Measurements from ENCODE around the gene CREB5.

DNA sequence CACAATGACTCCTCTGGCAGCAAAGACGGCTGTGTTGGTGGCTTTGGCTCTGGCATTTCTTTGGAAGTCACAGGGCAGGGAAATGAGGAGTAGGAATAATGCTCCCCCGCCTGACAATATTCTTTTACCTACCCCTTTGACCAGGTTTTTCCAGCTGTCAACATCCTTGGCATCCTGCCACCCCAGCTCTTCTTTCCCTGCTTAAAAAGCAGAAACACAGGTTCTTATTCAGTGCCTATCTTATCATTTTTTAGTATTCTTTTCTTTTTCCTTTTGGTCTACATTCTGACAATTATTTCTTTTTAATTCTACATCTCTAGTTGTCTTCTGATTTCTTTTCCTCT, 97.7 kb downstream of the CREB5 start:
- TF ChIP-seq EZH2 (IDR thresholded peaks at IDR 0.05; ENCODE audit: borderline replicate concordance, insufficient read depth, low read length, poor library complexity, severe bottlenecking) (no peak), TAF1 (IDR thresholded peaks at IDR 0.05; ENCODE audit: low read depth) (no peak), MXI1 (conservative IDR thresholded peaks at IDR 0.05; ENCODE audit: poor library complexity, severe bottlenecking) (no peak), RAD21 (conservative IDR thresholded peaks at IDR 0.05) (no peak), SMC3 (conservative IDR thresholded peaks at IDR 0.05; ENCODE audit: poor library complexity) (no peak), EP300 (conservative IDR thresholded peaks at IDR 0.05; ENCODE audit: poor library complexity, severe bottlenecking) (no peak)
- TF ChIP-seq, protein P1, sequence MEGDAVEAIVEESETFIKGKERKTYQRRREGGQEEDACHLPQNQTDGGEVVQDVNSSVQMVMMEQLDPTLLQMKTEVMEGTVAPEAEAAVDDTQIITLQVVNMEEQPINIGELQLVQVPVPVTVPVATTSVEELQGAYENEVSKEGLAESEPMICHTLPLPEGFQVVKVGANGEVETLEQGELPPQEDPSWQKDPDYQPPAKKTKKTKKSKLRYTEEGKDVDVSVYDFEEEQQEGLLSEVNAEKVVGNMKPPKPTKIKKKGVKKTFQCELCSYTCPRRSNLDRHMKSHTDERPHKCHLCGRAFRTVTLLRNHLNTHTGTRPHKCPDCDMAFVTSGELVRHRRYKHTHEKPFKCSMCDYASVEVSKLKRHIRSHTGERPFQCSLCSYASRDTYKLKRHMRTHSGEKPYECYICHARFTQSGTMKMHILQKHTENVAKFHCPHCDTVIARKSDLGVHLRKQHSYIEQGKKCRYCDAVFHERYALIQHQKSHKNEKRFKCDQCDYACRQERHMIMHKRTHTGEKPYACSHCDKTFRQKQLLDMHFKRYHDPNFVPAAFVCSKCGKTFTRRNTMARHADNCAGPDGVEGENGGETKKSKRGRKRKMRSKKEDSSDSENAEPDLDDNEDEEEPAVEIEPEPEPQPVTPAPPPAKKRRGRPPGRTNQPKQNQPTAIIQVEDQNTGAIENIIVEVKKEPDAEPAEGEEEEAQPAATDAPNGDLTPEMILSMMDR (IDR thresholded peaks at IDR 0.05; ENCODE audit: poor library complexity, severe bottlenecking) = no peak
- TF ChIP-seq, protein P2, sequence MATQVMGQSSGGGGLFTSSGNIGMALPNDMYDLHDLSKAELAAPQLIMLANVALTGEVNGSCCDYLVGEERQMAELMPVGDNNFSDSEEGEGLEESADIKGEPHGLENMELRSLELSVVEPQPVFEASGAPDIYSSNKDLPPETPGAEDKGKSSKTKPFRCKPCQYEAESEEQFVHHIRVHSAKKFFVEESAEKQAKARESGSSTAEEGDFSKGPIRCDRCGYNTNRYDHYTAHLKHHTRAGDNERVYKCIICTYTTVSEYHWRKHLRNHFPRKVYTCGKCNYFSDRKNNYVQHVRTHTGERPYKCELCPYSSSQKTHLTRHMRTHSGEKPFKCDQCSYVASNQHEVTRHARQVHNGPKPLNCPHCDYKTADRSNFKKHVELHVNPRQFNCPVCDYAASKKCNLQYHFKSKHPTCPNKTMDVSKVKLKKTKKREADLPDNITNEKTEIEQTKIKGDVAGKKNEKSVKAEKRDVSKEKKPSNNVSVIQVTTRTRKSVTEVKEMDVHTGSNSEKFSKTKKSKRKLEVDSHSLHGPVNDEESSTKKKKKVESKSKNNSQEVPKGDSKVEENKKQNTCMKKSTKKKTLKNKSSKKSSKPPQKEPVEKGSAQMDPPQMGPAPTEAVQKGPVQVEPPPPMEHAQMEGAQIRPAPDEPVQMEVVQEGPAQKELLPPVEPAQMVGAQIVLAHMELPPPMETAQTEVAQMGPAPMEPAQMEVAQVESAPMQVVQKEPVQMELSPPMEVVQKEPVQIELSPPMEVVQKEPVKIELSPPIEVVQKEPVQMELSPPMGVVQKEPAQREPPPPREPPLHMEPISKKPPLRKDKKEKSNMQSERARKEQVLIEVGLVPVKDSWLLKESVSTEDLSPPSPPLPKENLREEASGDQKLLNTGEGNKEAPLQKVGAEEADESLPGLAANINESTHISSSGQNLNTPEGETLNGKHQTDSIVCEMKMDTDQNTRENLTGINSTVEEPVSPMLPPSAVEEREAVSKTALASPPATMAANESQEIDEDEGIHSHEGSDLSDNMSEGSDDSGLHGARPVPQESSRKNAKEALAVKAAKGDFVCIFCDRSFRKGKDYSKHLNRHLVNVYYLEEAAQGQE (IDR thresholded peaks at IDR 0.05; ENCODE audit: borderline replicate concordance) = no peak
